Measurements from ENCODE around the gene KCNAB1. TPM values are rescaled to one million over a fixed set of nuclear protein-coding genes. Genes with fewer than 3 reads are reported as not detected.

KCNAB1 gene
- total RNA-seq, 1 experiment from 2014 or later = not detected

DNA sequence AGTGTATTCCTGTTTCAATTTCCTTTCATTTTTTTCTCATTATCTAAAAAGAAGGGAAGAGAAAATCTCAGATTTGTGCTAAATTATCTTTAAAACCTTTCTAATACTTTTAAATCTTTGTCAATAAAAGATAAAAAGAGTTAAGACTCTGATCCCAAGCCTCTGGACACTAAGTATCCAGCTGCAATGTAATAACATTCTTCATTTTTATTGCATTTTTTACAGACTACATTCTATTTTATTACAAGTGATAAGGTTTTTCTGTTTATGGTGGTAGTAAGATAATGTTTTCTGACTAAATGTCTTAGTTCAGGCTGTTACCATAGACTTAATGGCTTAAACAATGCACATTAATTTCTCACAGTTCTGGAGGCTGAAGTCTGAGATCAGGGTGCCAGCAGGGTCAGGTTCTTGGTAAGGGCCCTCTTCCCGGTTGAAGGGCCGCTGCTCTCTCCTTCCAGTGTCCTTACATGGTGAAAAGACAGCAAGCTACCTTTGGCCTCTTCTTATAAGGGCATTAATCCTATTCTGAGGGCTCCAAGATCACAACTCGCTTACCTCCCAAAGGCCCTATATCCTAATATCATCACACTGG, 19.7 kb downstream of the KCNAB1 start:
- ATAC-seq (no peak), DNase-seq (ENCODE audit: low read depth, low spot score) (no peak)
- no TSS peak for BruUV-seq (replicated peaks)
- Histone ChIP-seq H3K4me1 (ENCODE audit: control insufficient read depth in 1 of 2, insufficient read depth in 2 of 2, low read length in 2 of 2) (no peaks in the 10 kb centered on the region), H3K79me2 (ENCODE audit: insufficient read depth, low read length) (no peaks in the 10 kb centered on the region), H3K4me3 (replicated peaks in 1 of 2; ENCODE audit: low read depth in 1 of 2, low read length in 2 of 2) (no peak overlapping the region), H3K27me3 (ENCODE audit: insufficient read depth, low read length) (no peaks in the 10 kb centered on the region), H3K9ac (ENCODE audit: low read length) (no peak overlapping the region), H2AFZ (ENCODE audit: low read depth, low read length, poor library complexity, severe bottlenecking) (no peak overlapping the region), H3K9me3 (ENCODE audit: control insufficient read depth in 1 of 2, insufficient read depth in 1 of 2, low read depth in 1 of 2, low read length in 2 of 2) (no peaks in the 10 kb centered on the region), H3K36me3 (ENCODE audit: control insufficient read depth in 1 of 2, insufficient read depth in 2 of 2, low read length in 2 of 2) (no peaks in the 10 kb centered on the region), H4K20me1 (ENCODE audit: insufficient read depth) (no peaks in the 10 kb centered on the region), H3K4me2 (ENCODE audit: low read length) (no peak overlapping the region), H3K27ac (ENCODE audit: low read depth, low read length) (no peak overlapping the region), H3K9me2 (ENCODE audit: insufficient read depth) (no peaks in the 10 kb centered on the region)
- ChIA-PET POLR2A (no interaction called here), RAD21 (ENCODE audit: low non-redundant PET in 1 of 2, low total read pairs in 2 of 2, uncharacterized antibody in 2 of 2, unreplicated experiment in 2 of 2) (no interaction called here), CTCF (interaction anchor here (1.0 kb wide), 1 partner anchor 96 kb away, joined by 3 read pairs; no protein-coding TSS in a partner anchor)
- intact Hi-C loops (cut with micrococcal nuclease) = no loop called here
- TF ChIP-seq ZNF274 (IDR thresholded peaks at IDR 0.05; ENCODE audit: low read depth, low read length) (no peak), EGR1 (IDR thresholded peaks at IDR 0.05; ENCODE audit: low read depth) (no peak), TCF7L2 (IDR thresholded peaks at IDR 0.05; ENCODE audit: borderline replicate concordance, extremely low read depth, insufficient read depth, insufficient read length) (no peak), POLR2A (IDR thresholded peaks at IDR 0.05; ENCODE audit: borderline replicate concordance, extremely low read depth, insufficient read depth, insufficient read length) (no peak), CBX3 (IDR thresholded peaks at IDR 0.05; ENCODE audit: low read depth) (no peak), FOSL1 (IDR thresholded peaks at IDR 0.05; ENCODE audit: low read depth) (no peak), SIN3A (IDR thresholded peaks at IDR 0.05; ENCODE audit: low read depth) (no peak), YY1 (IDR thresholded peaks at IDR 0.05; ENCODE audit: extremely low read depth, insufficient replicate concordance, low read depth, low read length) (no peak), SP1 (IDR thresholded peaks at IDR 0.05; ENCODE audit: low read depth) (no peak), ZFX (IDR thresholded peaks at IDR 0.05) (no peak), JUND (IDR thresholded peaks at IDR 0.05) (no peak), CEBPB (IDR thresholded peaks at IDR 0.05; ENCODE audit: low read depth) (no peak), EZH2phosphoT487 (IDR thresholded peaks at IDR 0.05; ENCODE audit: borderline replicate concordance) (no peak)
- TF ChIP-seq, protein P1, sequence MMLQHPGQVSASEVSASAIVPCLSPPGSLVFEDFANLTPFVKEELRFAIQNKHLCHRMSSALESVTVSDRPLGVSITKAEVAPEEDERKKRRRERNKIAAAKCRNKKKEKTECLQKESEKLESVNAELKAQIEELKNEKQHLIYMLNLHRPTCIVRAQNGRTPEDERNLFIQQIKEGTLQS (IDR thresholded peaks at IDR 0.05) = no peak
- TF ChIP-seq, protein P2, sequence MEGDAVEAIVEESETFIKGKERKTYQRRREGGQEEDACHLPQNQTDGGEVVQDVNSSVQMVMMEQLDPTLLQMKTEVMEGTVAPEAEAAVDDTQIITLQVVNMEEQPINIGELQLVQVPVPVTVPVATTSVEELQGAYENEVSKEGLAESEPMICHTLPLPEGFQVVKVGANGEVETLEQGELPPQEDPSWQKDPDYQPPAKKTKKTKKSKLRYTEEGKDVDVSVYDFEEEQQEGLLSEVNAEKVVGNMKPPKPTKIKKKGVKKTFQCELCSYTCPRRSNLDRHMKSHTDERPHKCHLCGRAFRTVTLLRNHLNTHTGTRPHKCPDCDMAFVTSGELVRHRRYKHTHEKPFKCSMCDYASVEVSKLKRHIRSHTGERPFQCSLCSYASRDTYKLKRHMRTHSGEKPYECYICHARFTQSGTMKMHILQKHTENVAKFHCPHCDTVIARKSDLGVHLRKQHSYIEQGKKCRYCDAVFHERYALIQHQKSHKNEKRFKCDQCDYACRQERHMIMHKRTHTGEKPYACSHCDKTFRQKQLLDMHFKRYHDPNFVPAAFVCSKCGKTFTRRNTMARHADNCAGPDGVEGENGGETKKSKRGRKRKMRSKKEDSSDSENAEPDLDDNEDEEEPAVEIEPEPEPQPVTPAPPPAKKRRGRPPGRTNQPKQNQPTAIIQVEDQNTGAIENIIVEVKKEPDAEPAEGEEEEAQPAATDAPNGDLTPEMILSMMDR (IDR thresholded peaks at IDR 0.05 in 2 of 3, conservative IDR thresholded peaks at IDR 0.05 in 1 of 3; ENCODE audit: borderline replicate concordance in 1 of 3, insufficient read depth in 1 of 3, low read depth in 2 of 3, low read length in 2 of 3) = no peak
- TF ChIP-seq, protein P3, sequence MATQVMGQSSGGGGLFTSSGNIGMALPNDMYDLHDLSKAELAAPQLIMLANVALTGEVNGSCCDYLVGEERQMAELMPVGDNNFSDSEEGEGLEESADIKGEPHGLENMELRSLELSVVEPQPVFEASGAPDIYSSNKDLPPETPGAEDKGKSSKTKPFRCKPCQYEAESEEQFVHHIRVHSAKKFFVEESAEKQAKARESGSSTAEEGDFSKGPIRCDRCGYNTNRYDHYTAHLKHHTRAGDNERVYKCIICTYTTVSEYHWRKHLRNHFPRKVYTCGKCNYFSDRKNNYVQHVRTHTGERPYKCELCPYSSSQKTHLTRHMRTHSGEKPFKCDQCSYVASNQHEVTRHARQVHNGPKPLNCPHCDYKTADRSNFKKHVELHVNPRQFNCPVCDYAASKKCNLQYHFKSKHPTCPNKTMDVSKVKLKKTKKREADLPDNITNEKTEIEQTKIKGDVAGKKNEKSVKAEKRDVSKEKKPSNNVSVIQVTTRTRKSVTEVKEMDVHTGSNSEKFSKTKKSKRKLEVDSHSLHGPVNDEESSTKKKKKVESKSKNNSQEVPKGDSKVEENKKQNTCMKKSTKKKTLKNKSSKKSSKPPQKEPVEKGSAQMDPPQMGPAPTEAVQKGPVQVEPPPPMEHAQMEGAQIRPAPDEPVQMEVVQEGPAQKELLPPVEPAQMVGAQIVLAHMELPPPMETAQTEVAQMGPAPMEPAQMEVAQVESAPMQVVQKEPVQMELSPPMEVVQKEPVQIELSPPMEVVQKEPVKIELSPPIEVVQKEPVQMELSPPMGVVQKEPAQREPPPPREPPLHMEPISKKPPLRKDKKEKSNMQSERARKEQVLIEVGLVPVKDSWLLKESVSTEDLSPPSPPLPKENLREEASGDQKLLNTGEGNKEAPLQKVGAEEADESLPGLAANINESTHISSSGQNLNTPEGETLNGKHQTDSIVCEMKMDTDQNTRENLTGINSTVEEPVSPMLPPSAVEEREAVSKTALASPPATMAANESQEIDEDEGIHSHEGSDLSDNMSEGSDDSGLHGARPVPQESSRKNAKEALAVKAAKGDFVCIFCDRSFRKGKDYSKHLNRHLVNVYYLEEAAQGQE (IDR thresholded peaks at IDR 0.05; ENCODE audit: low read depth) = no peak
- TF ChIP-seq, protein P4, sequence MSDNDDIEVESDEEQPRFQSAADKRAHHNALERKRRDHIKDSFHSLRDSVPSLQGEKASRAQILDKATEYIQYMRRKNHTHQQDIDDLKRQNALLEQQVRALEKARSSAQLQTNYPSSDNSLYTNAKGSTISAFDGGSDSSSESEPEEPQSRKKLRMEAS (IDR thresholded peaks at IDR 0.05) = no peak

Data from HCT116 (cell line).